Fibroblast of pulmonary artery (primary cell): ENCODE data around the gene CCDC88C.

ENCODE experiments used
- DNase-seq: peaks from one replicate; pipeline ENCODE4 v3.0.0-alpha.2; 2010; ENCODE audit warnings: low read depth
- H3K4me3 ChIP-seq: replicated peaks from 2 replicates; pipeline ENCODE4 v1.5.1; 2011; ENCODE audit warnings: low read depth, mild to moderate bottlenecking, control low read depth, low read length, moderate library complexity
- CTCF ChIP-seq: IDR thresholded peaks from 2 replicates; pipeline ENCODE4 v1.5.1; 2011; ENCODE audit warnings: mild to moderate bottlenecking, control low read depth, low read length, inconsistent platforms; ENCODE audit errors: missing control alignments

CCDC88C gene

GRCh38 chr14:91313852-91314251 is 103.8 kb downstream of the CCDC88C start:
- no peak for TF ChIP-seq CTCF
- H3K4me3 ChIP-seq, result no peak overlapping the region
- no peak for DNase-seq

GRCh38 chr14:91313154-91313850 is 104.3 kb downstream of the CCDC88C start:
- H3K4me3 ChIP-seq, result no peak overlapping the region
- TF ChIP-seq CTCF, result no peak

GRCh38 chr14:91311284-91311662 is 106.3 kb downstream of the CCDC88C start:
- no peak for TF ChIP-seq CTCF
- no peak overlapping the region for H3K4me3 ChIP-seq
- no peak for DNase-seq

More at GRCh38 chr14:91313154-91313850, 104.3 kb downstream of the CCDC88C start:
- no peak for DNase-seq

- TF ChIP-seq CTCF, result no peak
- DNase-seq, result no peak
- no peak overlapping the region for H3K4me3 ChIP-seq
These were observed 106.9 kb downstream of the CCDC88C start for GRCh38 chr14:91310606-91311283.

GRCh38 chr14:91309756-91310280 is 107.8 kb downstream of the CCDC88C start:
- H3K4me3 ChIP-seq, result no peak overlapping the region
- no peak for DNase-seq
- no peak for TF ChIP-seq CTCF

- peak; percentile 34 for DNase-seq
- TF ChIP-seq CTCF, result no peak
- H3K4me3 ChIP-seq, result no peak overlapping the region
These were observed 109.3 kb downstream of the CCDC88C start for GRCh38 chr14:91308337-91308736.
